Fibroblast of pulmonary artery (primary cell): Measurements from ENCODE around the gene S1PR2.
"Not testable (repeated sequence)": the region's sequence is repeated elsewhere in the genome, so short reads cannot be mapped to it uniquely, and the experiment has no call there.

Experiments
- DNase-seq: peaks from one replicate; pipeline ENCODE4 v3.0.0-alpha.2; 2010; ENCODE audit warnings: low read depth
- H3K4me3 ChIP-seq: replicated peaks from 2 replicates; pipeline ENCODE4 v1.5.1; 2011; ENCODE audit warnings: low read depth, mild to moderate bottlenecking, control low read depth, low read length, moderate library complexity
- CTCF ChIP-seq: IDR thresholded peaks from 2 replicates; pipeline ENCODE4 v1.5.1; 2011; ENCODE audit warnings: mild to moderate bottlenecking, control low read depth, low read length, inconsistent platforms; ENCODE audit errors: missing control alignments

Gene S1PR2

GRCh38 chr19:10238172-10238783 lies 7.1 kb upstream of the S1PR2 start:
- peak; percentile 96 for DNase-seq
- no peak for TF ChIP-seq CTCF
- H3K4me3 ChIP-seq = no peak overlapping the region

DNA sequence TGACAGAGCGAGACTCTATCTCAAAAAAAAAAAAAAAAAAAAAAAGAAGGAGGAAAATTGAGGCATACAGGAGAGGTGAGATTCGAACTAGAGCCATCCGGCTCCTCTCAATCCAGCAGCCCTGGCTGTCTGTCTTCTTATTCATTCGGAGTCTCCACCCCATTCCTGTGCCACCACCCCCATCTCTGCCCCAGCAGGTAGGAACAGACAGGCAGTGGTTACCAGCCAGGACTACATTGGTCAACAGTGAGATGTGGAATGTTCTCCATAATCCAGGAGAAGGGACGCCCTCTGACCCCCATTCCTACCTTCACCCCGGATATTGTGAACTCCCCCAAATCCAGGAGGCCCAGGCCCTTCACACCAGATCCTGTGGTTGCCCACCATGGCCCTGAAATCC lies 6.6 kb upstream of the S1PR2 start:
- no peak for DNase-seq
- no peak for TF ChIP-seq CTCF
- no peak overlapping the region for H3K4me3 ChIP-seq

GRCh38 chr19:10235409-10235808 lies 4.3 kb upstream of the S1PR2 start:
- DNase-seq, H3K4me3 ChIP-seq: not testable (repeated sequence)

DNA sequence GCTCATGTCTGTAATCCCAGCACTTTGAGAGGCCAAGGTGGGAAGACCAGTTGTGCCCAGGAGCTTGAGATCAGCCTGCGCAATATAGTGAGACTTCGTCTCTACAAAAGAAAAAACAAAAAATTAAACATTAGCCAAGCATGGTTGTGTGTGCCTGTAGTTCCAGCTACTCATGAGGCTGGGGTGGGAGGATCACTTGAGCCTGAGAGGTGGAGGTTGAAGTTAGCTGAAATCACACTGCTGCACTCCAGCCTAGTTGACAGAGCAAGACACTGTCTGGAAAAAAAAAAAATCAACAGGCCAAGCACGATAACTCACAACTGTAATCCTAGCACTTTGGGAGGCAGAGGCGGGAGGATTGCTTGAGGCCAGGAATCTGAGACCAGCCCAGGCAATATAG lies 3.9 kb upstream of the S1PR2 start:
- no peak for TF ChIP-seq CTCF

GRCh38 chr19:10233946-10234345 lies 2.8 kb upstream of the S1PR2 start:
- no peak for TF ChIP-seq CTCF
- DNase-seq = no peak
- H3K4me3 ChIP-seq = no peak overlapping the region

More for the DNA sequence above, 3.9 kb upstream of the S1PR2 start:
- no peak for DNase-seq
- H3K4me3 ChIP-seq = no peak overlapping the region

GRCh38 chr19:10231612-10232228 lies 589 bp upstream of the S1PR2 start:
- no peak for DNase-seq
- TF ChIP-seq CTCF = no peak
- H3K4me3 ChIP-seq = peak overlapping the region; percentile 90

GRCh38 chr19:10230173-10230860 lies 814 bp downstream of the S1PR2 start:
- peak; percentile 61 for DNase-seq
- H3K4me3 ChIP-seq = peak overlapping the region; percentile 90
- no peak for TF ChIP-seq CTCF
